ENCODE data around the gene NPR1. TPM values are rescaled to one million over a fixed set of nuclear protein-coding genes. Genes with fewer than 3 reads are reported as not detected.

Gene NPR1
- total RNA-seq, 6 donors from 2014 or later, result 32.5 to 101 (median 63.0) TPM

GRCh38 chr1:153673511-153673910 lies 5.0 kb upstream of the NPR1 start:
- DNase-seq (no peak), ATAC-seq (ENCODE audit: low FRiP score in 2 of 2) (no peak)
- Histone ChIP-seq H3K27ac (no peak overlapping the region), H3K27me3 (peaks cover 0 to 5% (median 0%) of the 10 kb centered on the region in 4 donors), H3K4me3 (no peak overlapping the region), H3K4me1 (peaks cover 19 to 33% (median 25%) of the 10 kb centered on the region in 4 donors), H3K36me3 (peaks cover 4 to 13% (median 5%) of the 10 kb centered on the region in 4 donors), H3K9me3 (no peaks in the 10 kb centered on the region)
- TF ChIP-seq EP300 (IDR thresholded peaks at IDR 0.05), result no peak
- TF ChIP-seq POLR2A (IDR thresholded peaks at IDR 0.05), result no peak
- no peak for TF ChIP-seq POLR2AphosphoS5 (IDR thresholded peaks at IDR 0.05)
- no peak for TF ChIP-seq CTCF (IDR thresholded peaks at IDR 0.05)
- WGBS, 2 donors, result 95 to 100% methylated on average over 2 of the region's 2 CpGs

- Histone ChIP-seq H3K27me3 (peaks cover 0 to 15% (median 6%) of the 10 kb centered on the region in 4 donors), H3K27ac (peak overlapping the region; percentile 69 to 88 (median 82)), H3K4me3 (peak overlapping the region; percentile 59 to 73 (median 66)), H3K9me3 (no peaks in the 10 kb centered on the region), H3K36me3 (peaks cover 0 to 12% (median 3%) of the 10 kb centered on the region in 4 donors), H3K4me1 (peaks cover 20 to 38% (median 33%) of the 10 kb centered on the region in 4 donors)
- ATAC-seq (ENCODE audit: low FRiP score in 2 of 2) (peak; percentile 71 to 80), DNase-seq (peak in 1 of 2 donors; percentile 63)
- TF ChIP-seq POLR2A (IDR thresholded peaks at IDR 0.05), result no peak
- TF ChIP-seq CTCF (IDR thresholded peaks at IDR 0.05), result peak; percentile 78 to 95 (median 86)
- WGBS, 2 donors, result 1 to 2% methylated on average over 21 to 29 of the region's 29 CpGs
Observed at GRCh38 chr1:153677718-153678518, 570 bp upstream of the NPR1 start.

GRCh38 chr1:153679337-153680119 lies 1.0 kb downstream of the NPR1 start:
- ATAC-seq (ENCODE audit: low FRiP score in 2 of 2) (peak; percentile 8 to 70), DNase-seq (peak in 1 of 2 donors; percentile 89)
- H3K9me3 ChIP-seq, result no peaks in the 10 kb centered on the region
- peak overlapping the region; percentile 69 to 88 (median 82) for H3K27ac ChIP-seq
- TF ChIP-seq CTCF (IDR thresholded peaks at IDR 0.05) (peak in 5 of 6 experiments; percentile 24 to 64 (median 55)), POLR2A (IDR thresholded peaks at IDR 0.05) (no peak), EP300 (IDR thresholded peaks at IDR 0.05) (no peak), POLR2AphosphoS5 (IDR thresholded peaks at IDR 0.05) (no peak)
- peaks cover 0 to 21% (median 7%) of the 10 kb centered on the region in 4 donors for H3K36me3 ChIP-seq
- peaks cover 0 to 15% (median 6%) of the 10 kb centered on the region in 4 donors for H3K27me3 ChIP-seq
- H3K4me1 ChIP-seq, result peaks cover 20 to 38% (median 33%) of the 10 kb centered on the region in 4 donors
- WGBS, 2 donors, result 3 to 6% methylated on average over 17 to 48 of the region's 73 CpGs
- H3K4me3 ChIP-seq, result peak overlapping the region; percentile 59 to 73 (median 66)

GRCh38 chr1:153680120-153680403 lies 1.6 kb downstream of the NPR1 start:
- TF ChIP-seq EP300 (IDR thresholded peaks at IDR 0.05), result no peak
- no peak for TF ChIP-seq POLR2AphosphoS5 (IDR thresholded peaks at IDR 0.05)
- no peak for TF ChIP-seq CTCF (IDR thresholded peaks at IDR 0.05)
- TF ChIP-seq POLR2A (IDR thresholded peaks at IDR 0.05), result no peak
- no peaks in the 10 kb centered on the region for H3K9me3 ChIP-seq
- ATAC-seq (ENCODE audit: low FRiP score in 2 of 2), result peak in 1 of 2 donors; percentile 1
- H3K4me1 ChIP-seq, result peaks cover 20 to 38% (median 33%) of the 10 kb centered on the region in 4 donors
- peak overlapping the region; percentile 69 to 88 (median 82) for H3K27ac ChIP-seq
- peak overlapping the region; percentile 59 to 73 (median 66) for H3K4me3 ChIP-seq
- no peak for DNase-seq
- 19 to 32% methylated on average over 7 to 10 of the region's 10 CpGs for WGBS, 2 donors
- peaks cover 0 to 26% (median 9%) of the 10 kb centered on the region in 4 donors for H3K36me3 ChIP-seq
- H3K27me3 ChIP-seq, result peaks cover 0 to 15% (median 6%) of the 10 kb centered on the region in 4 donors
